ENCODE results near the gene ZNG1A. TPM values are rescaled to one million over a fixed set of nuclear protein-coding genes. Genes with fewer than 3 reads are reported as not detected.
"Not testable (repeated sequence)": the region's sequence is repeated elsewhere in the genome, so short reads cannot be mapped to it uniquely, and the experiment has no call there.

Gene ZNG1A
- total and polyA plus RNA-seq, 2 donors (not counting 1 experiment from before 2014, with no cell fraction given), result 17.7 to 32.3 TPM

DNA sequence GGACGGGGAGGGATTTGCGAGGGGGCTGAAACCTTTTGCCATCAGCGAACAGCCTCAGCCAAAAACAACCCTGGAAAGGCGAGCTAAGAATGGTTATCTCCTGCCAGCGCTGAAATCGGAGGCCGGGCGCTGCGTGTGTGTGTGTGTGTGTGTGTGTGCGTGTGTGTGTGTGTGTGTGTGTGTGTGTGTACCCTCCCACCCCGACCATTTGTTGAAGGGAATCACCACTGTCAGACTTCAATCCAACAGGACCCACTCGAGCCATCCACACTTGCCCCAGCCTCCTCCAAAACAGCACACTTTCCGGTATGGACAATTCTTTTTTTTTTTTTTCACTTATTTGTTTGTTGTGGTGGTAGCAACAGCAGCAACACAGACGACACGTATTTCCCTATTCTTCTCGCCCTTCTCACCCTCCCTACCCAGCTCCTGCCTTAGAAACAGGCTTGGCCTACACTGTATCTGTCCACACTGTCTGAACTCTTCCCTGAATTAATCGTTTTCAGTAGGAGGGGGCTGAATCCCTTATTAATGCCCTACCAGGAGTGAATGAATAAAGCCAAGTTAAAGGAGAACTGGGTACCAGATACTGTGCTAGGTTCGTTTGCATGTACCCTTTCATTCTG lies 104.8 kb downstream of the ZNG1A start:
- H3K27ac ChIP-seq (ENCODE audit: insufficient read depth, low read length), result peak overlapping the region; percentile 80
- not testable (repeated sequence) for DNase-seq (ENCODE audit: low read depth in 2 of 2); H2AFZ ChIP-seq (ENCODE audit: low read length)

DNA sequence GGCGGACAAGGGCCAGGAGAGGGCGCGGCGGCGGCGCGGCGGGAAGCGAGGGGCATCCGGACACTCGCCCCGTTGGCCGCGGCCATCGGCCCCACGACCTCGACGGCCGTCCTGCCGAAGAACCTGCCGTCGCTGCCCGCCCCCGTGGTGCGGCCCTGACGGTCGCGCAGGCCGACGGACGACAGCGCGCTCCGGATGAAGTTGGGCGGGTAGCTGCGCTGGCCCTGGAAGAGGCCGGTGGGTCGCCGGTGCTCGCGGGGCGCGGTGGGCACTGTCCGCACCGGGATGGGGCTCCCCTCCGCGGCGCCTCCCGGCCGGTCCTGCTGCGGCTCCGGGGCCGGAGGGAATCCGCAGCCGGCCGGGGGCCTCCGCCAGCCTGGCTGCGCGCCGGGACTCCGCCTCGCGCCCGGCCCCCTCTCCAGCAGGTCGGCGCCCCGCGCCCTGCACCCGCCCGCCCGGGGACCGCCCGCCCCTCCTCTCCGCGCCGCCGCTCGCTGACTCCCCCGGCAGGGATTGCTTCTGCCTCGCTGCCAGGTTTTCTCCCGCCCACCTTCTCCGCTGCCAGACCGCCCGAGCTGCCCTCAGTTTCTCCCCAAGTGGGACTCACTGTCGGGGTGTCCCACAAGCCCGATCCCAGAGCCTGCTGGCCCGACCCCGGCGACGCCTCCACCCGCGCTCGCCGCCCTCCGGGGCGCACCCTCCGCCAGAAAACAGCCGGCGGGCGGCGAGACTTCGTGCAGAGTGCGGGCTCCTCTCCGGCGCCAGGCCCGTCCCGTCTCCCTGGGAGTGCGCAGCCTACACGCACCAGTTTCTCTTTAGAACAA lies 105.6 kb downstream of the ZNG1A start:
- H3K36me3 ChIP-seq (ENCODE audit: control insufficient read depth, insufficient read depth, low read length); H2AFZ ChIP-seq (ENCODE audit: low read length); H3K79me2 ChIP-seq (ENCODE audit: control insufficient read depth, insufficient read depth, low read length); H3K4me1 ChIP-seq (ENCODE audit: control insufficient read depth, extremely low read depth, insufficient read depth, low read length); H3K9me3 ChIP-seq (ENCODE audit: control insufficient read depth, insufficient read depth, low read depth, low read length); H3K27me3 ChIP-seq (ENCODE audit: control insufficient read depth, insufficient read depth, low read length); H4K20me1 ChIP-seq (ENCODE audit: control insufficient read depth, extremely low read depth, insufficient read depth, low read length): not testable (repeated sequence)
- peak; percentile 11 to 23 for DNase-seq (ENCODE audit: low read depth in 2 of 2)
- H3K4me3 ChIP-seq (replicated peaks in 1 of 4; ENCODE audit: control extremely low read depth in 1 of 4, insufficient read depth in 1 of 4, low read depth in 3 of 4, low read length in 4 of 4), result peak overlapping the region in 3 of 4 experiments; percentile 35 to 59 (median 39)
- H3K4me2 ChIP-seq (ENCODE audit: extremely low read depth, insufficient read depth, low read length), result peak overlapping the region; percentile 59
- peak overlapping the region; percentile 70 for H3K9ac ChIP-seq (ENCODE audit: insufficient read depth, low read length)
- H3K27ac ChIP-seq (ENCODE audit: insufficient read depth, low read length), result peak overlapping the region; percentile 80

More for the DNA sequence above, 104.8 kb downstream of the ZNG1A start:
- H3K4me3 ChIP-seq (replicated peaks in 1 of 4; ENCODE audit: control extremely low read depth in 1 of 4, insufficient read depth in 1 of 4, low read depth in 3 of 4, low read length in 4 of 4), result peak overlapping the region in 2 of 4 experiments; percentile 39 to 59
- not testable (repeated sequence) for H3K79me2 ChIP-seq (ENCODE audit: control insufficient read depth, insufficient read depth, low read length); H3K4me1 ChIP-seq (ENCODE audit: control insufficient read depth, extremely low read depth, insufficient read depth, low read length); H3K9me3 ChIP-seq (ENCODE audit: control insufficient read depth, insufficient read depth, low read depth, low read length); H3K36me3 ChIP-seq (ENCODE audit: control insufficient read depth, insufficient read depth, low read length); H4K20me1 ChIP-seq (ENCODE audit: control insufficient read depth, extremely low read depth, insufficient read depth, low read length); H3K27me3 ChIP-seq (ENCODE audit: control insufficient read depth, insufficient read depth, low read length)
- peak overlapping the region; percentile 59 for H3K4me2 ChIP-seq (ENCODE audit: extremely low read depth, insufficient read depth, low read length)
- peak overlapping the region; percentile 69 for H3K9ac ChIP-seq (ENCODE audit: insufficient read depth, low read length)

Other genes starting within 250 kb of the ZNG1A start
- gene WASHC1, start 149.6 kb downstream of the ZNG1A start, total RNA-seq, result 7.7 and 14.9 TPM in 2 replicates
- gene WASHC1, start 149.6 kb downstream of the ZNG1A start, polyA plus RNA-seq, result 2.3 and 4.6 TPM in 2 replicates
- gene FOXD4, start 60.6 kb downstream of the ZNG1A start, total RNA-seq, result 0.17 and 0.26 TPM in 2 replicates
- gene FOXD4, start 60.6 kb downstream of the ZNG1A start, polyA plus RNA-seq, result 0.03 and 0.06 TPM in 2 replicates
- under 0.01 TPM in 2 replicates for gene DOCK8, start 35.8 kb upstream of the ZNG1A start, total RNA-seq
- gene DOCK8, start 35.8 kb upstream of the ZNG1A start, polyA plus RNA-seq, result 0.08 TPM in 1 of 2 replicates, not detected in the other

Measured in fibroblast of lung (primary cell).